AG09309 (cell line): ENCODE data around the gene SLC9A5.
A peak's percentile ranks its signal among the peaks of the same experiment; 100 is the strongest.

Experiments
- DNase-seq: peaks from one replicate; pipeline ENCODE4 v3.0.0-alpha.2; 2010; ENCODE audit warnings: low read depth
- H3K4me3 ChIP-seq: 2 replicates; pipeline ENCODE4 v1.5.1; 2011; ENCODE audit warnings: mild to moderate bottlenecking, low read depth, low read length, moderate library complexity; ENCODE audit not compliant: control insufficient read depth
- CTCF ChIP-seq: IDR thresholded peaks from 2 replicates; pipeline ENCODE4 v1.5.1; 2011; ENCODE audit warnings: mild to moderate bottlenecking, low read depth, low read length, inconsistent platforms; ENCODE audit not compliant: insufficient read depth, control insufficient read depth; ENCODE audit errors: missing control alignments

The SLC9A5 gene

GRCh38 chr16:67277294-67277998, 28.7 kb downstream of the SLC9A5 start:
- peak; percentile 98 for DNase-seq
- no peak overlapping the region; the same call in 1 of the 2 replicates for H3K4me3 ChIP-seq
- TF ChIP-seq CTCF: no peak

- TF ChIP-seq CTCF: no peak
- DNase-seq: peak; percentile 49
- peak overlapping the region; percentile 46 for H3K4me3 ChIP-seq
Observed at GRCh38 chr16:67277999-67278772, 29.4 kb downstream of the SLC9A5 start.

GRCh38 chr16:67278773-67279295, 30.1 kb downstream of the SLC9A5 start:
- no peak for DNase-seq
- peak; percentile 18 for TF ChIP-seq CTCF
- peak overlapping the region; percentile 46 for H3K4me3 ChIP-seq

DNA sequence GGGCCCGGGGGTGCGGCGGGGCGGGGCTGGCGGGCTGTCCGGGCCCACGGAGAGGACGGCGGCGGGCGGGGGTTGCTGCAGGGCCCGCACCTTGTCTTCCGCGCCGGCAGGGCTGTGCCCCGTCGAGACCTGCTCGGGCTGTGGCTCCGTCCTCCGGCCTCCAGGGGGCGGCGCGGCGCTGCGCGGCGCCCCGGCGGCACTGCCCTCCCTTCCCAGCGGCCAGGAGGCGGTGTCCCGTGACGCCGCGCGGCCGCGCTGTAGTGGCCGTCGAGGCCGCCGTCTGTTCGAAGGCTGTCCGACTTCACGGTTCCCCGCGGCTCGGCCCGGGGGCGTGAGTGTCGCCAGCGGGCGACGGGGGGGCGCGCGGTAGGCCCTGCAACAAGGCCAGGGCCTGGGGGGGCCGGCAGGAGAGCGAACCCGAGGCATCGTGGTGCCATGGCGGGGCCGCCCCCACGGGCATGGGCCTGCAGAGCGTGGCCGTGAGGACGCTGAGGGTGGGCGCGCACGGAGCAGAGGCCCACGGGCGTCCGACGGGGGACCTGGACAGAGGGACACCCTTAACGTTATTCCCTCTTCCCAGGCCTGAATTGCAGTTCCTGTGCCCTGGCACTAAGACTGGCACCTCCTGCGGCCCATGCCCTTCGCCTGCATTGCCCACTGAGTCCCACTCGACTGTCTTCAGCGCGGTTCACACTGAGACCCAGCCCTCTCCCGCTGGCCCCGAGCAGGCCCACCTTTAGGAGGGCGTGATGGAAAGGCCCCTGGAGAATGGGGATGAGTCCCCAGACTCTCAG, 30.7 kb downstream of the SLC9A5 start, which contains the start of gene PLEKHG4:
Gene PLEKHG4 (plus strand): TSS at position 237 of the 794 bp plus-strand sequence. CDS start 513 bp downstream, at position 750.
- no peak for DNase-seq
- TF ChIP-seq CTCF: peak; percentile 41
- peak within 1 kb of the TSS; percentile 46 for H3K4me3 ChIP-seq

DNA sequence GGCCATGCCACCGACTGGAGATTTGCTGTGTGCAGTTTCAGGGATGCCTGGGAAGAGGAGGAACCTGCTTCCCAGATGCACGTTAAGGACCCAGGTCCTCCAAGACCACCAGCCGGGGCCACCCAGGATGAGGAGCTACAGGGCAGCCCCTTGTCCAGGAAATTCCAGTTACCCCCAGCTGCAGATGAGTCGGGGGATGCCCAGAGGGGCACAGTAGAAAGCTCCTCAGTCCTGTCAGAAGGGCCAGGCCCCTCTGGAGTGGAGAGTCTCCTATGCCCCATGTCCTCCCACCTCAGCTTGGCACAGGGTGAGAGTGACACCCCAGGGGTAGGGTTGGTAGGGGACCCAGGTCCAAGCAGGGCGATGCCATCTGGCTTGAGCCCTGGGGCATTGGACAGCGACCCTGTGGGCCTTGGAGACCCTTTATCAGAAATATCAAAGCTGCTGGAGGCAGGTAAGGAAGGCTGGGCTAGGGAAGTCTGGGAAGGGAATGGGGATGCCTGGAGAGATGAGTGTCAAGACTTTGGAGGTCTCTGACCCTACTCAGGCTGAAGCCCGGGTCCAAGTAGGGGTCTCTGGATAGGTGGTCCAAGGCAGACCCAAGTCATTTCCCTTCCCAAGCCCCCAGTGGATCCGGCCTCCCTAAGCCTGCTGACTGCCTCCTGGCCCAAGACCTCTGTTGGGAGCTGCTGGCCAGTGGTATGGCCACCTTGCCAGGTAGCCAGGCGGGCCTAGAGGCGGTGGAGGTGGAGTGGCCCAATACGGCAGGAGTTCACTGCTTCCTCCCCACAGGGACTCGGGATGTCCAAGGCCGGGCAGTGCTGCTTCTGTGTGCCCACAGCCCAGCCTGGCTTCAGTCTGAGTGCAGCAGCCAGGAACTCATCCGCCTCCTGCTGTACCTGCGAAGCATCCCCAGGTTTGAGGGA, 31.6 kb downstream of the SLC9A5 start:
- H3K4me3 ChIP-seq: no peak overlapping the region
- no peak for TF ChIP-seq CTCF
- DNase-seq: no peak
